Activated CD4-positive, CD25-positive, alpha-beta regulatory T cell treated with anti-CD3 and anti-CD28 coated beads, Interleukin-2, amount 50 U/mL, for 72 hours (primary cell): ENCODE data around the gene OR12D3.
"Not testable (repeated sequence)": the region's sequence is repeated elsewhere in the genome, so short reads cannot be mapped to it uniquely, and the experiment has no call there.

Experiments used
- DNase-seq: peaks from one replicate; pipeline ENCODE4 v3.0.0; 2021

Gene OR12D3, protein sequence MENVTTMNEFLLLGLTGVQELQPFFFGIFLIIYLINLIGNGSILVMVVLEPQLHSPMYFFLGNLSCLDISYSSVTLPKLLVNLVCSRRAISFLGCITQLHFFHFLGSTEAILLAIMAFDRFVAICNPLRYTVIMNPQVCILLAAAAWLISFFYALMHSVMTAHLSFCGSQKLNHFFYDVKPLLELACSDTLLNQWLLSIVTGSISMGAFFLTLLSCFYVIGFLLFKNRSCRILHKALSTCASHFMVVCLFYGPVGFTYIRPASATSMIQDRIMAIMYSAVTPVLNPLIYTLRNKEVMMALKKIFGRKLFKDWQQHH

GRCh38 chr6:29375191-29375590, at the start of gene OR12D3:
TSS of gene OR12D3 (minus strand) at chr6:29375291. CDS start at chr6:29375287, 4 bp downstream.
- DNase-seq, result no peak

DNA sequence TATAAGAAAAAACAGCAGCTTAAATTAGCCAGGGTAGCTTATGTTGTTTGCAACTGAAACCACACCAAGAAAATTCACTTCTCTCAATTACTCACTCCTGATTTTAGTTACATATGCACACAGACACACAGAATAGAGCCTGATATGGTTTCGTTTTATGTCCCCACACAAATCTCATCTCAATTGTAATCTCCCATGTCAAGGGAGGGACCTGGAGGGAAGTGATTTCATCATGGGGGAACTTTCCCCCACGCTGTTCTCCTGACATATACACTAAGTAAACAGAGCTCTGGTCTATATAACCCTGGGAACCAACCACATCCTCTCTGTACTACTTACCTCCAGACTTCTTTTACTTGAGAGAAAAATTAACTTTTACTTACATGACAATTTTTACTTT, 49.5 kb upstream of the OR12D3 start:
- no peak for DNase-seq

- no peak for DNase-seq
Observed at GRCh38 chr6:29424168-29424567, 49.1 kb upstream of the OR12D3 start.

DNA sequence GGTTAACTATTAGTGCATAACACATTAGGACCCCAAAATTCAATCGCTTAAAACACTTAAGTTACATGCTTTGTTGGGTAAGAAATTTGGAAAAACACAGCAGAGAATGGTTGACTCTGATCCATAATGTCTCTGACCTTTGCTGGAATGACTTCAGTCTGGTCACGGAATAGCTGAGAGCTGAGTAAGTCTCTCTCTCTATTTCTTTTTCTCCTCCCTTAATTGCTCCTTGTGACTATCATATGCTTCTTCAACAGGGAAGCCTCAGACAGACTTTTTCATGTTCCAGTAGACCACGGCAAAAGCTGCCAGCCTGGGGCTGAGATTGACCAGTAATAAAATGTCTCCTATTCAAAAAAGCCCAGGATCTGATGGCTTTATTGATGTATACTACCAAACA, 44.4 kb upstream of the OR12D3 start:
- DNase-seq, result no peak

DNA sequence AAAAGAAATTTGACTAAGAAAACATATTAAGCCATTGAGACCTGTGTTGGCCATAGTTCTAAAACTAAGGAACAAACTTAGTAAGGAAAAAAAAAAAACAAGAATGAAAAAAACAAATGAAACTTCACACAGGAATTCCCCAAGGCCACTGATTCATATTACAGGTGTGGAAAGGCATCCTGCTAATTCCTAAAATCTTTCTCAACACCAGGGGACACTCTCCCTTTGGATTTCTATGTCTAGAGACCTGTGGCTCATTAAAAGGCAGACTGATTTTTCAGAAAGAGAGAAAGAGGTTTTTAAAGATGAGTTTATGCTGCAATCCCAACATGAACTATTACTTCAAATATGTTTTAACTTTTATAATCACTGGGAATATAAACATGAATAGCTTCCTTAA, 39.5 kb upstream of the OR12D3 start, which contains the start of gene OR12D1:
TSS of gene OR12D1 (plus strand) at position 341 of the 400 bp plus-strand sequence.
- DNase-seq, result no peak

DNA sequence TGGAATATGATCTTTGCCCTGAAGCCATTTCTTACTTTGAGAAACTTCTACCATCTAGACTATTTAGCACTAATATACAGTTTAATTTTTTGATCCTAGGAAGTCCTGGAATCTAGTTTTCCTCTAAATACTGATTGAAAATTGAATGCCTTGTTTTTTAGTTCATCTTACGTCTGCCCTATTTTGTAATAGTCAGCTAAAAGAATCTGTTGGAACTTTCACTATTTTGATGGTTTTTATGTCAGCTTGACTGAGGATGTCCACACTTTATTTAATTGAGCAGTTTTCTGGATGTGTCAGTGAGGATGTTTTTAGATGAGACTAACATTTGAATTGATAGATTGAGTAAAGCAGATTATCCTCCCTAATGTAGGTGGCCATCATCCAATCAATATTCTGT, 28.7 kb upstream of the OR12D3 start:
- DNase-seq, result no peak

DNA sequence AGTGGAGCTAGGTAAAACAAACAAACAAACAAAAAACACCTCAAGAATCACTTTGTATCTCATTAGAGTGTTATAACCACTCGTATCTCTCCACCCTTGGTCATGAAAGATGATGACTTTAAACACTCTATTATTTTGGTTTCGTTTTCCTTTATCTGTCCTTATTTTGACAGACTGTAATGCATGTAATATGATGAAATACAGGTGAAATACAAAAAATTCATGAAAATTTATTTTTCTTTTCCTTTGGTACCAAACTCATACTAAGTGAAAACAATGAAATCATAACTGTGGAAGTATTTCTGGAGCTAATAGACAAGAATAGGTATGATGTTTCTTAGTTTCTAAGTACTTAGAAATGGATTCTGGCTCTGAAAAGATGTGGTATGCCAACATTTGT, 24.4 kb upstream of the OR12D3 start:
- DNase-seq, result no peak

DNA sequence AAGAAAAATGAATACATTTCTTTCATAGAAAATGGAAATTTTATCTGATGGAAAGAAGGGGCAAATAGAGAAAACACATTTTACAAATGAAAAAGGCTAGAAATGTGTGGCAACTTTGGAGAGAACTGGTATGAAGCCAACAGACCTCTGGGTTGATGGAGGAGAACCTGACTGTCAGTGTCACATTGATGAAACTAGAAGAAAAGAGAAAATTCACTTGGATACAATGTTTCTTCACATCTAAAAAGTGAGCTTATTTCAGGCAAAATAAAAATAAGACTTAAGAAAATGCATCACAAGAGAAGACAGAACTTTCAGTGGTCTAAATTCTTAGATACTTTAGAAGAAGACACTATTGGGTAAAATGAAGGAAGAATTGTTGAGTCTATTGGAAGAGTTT, 20.2 kb upstream of the OR12D3 start, which contains the start of gene OR12D2:
TSS of gene OR12D2 (plus strand) at position 301 of the 400 bp plus-strand sequence. CDS start 1,069 bp downstream, outside the sequence.
- no peak for DNase-seq

GRCh38 chr6:29388533-29388932, 13.4 kb upstream of the OR12D3 start:
- DNase-seq, result no peak

DNA sequence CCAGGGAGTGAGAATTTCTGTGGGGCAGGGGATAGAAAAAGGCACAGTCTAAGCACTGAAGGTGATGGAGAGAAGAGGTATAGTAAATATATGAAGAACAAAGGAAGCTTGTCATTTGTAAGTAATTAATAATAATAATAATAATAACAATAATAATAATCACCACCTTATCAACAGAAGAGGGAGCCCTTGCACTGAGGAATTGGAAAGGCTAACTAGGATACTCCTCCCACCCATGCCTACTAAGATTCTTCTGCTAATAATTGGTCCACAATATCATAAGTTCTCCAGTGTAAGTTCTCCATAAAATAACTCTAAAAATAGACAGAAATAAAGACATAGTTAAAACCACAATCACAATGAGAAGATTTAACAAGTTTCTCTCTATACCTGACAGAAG, 912 bp upstream of the OR12D3 start:
- DNase-seq, result no peak

GRCh38 chr6:29368765-29369164, 6.3 kb downstream of the OR12D3 start, which contains the start of gene OR5V1:
TSS of gene OR5V1 (minus strand) at chr6:29368865. CDS start at chr6:29356195, 12,670 bp downstream.
- DNase-seq, result no peak

DNA sequence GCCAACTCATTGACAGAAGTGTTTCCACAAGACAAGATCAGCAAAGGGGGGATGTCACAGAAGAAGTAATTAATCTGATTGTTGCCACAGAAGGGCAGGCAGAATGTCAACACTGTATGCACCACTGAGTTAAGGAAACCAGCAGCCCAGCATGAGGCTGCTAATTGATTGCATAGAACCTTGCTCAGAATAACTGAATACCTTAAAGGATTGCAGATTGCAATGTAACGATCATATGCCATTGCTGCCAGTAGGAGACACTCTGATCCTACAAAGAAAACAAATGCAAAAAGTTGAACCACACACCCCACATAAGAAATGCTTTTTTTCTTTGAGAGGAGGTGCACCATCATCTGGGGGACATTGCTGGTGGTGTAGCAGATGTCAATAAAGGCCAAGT, 19.5 kb downstream of the OR12D3 start:
- no peak for DNase-seq

DNA sequence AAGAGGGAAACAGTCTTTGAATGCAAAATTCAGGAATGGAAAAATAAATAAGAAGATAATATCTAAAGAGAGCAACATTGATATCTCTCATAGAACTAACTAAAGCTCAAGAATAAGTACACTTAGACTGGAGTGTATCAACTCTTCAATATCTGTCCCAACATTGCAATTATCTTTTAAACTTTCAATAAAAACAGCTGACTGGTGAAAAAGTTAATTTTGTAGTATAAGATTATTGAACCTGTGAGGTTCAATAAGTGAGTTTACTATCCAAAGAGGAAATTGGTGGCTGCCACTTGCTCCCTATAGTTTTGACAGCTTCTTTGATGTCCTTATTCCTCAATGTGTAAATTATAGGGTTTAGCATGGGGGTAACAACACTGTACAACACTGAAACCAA, 20.1 kb downstream of the OR12D3 start:
- no peak for DNase-seq

DNA sequence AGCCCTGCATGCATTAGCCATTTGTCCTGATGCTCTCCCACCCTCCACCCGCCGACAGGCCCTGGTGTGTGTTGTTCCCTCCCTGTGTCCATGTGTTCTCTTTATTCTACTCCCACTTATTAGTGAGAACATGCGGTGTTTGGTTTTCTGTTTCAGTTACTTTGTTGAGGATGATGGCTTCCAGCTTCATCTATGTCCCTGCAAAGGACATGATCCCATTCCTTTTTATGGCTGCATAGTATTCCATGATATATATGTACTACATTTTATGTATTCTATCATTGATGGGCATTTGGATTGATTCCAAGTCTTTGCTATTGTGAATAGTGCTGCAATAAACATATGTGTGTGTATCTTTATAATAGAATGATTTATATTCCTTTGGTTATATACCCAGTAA, 25.7 kb downstream of the OR12D3 start:
- not testable (repeated sequence) for DNase-seq

DNA sequence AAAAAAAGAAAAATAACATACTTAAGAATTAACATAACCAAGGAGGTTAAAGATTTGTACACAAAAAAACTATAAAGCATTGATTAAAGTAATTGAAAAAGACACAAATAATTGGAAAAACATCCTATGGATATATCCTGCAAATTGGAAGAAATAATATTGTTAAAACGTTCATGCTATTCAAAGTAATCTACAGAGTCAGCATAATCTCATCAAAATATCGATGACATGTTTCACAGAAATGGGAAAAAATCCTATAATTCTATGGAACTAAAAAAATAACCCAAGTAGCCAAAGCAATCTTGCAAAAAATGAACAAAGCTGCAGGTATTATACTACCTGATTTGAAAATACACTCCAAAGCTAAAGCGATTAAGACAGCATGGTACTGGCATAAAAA, 29.7 kb downstream of the OR12D3 start:
- no peak for DNase-seq

- no peak for DNase-seq
Observed at GRCh38 chr6:29336269-29336668, 38.8 kb downstream of the OR12D3 start.

DNA sequence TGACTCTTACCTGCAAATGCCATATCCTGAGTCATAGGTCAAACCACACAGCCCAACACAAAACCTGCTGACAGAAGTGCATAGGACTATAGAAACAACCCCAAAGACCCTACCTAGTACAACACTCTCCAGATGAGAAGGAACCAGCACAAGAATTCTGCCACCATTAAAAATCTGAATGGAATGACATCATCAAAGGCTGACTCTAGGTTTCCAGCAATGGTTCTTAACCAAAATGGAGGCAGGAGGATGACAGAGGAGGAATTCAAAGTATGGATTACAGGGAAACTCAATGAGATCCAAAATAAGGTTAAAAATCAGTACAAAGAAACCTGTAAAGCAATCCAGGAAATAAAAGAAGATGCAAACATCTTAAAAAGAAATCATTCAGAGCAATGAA, 42.4 kb downstream of the OR12D3 start:
- DNase-seq, result no peak

DNA sequence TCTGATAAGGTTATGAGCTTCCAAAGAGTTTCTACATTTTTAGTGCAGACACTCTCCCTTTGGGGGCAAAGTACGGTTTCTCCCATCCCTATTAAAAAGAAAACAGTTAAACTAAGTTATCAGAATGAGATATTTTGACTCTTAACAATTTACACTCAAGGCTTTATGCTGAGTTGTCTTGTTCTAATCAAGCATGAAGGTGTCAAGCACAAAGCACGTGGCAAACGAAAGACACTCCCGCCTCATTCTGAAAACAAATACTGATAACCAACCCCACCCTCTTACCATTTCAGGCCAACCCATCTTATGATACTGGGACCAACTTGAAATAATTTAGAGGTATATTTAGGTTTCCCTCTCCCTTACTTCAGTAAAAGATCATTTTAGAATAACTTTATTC, 49.3 kb downstream of the OR12D3 start:
- no peak for DNase-seq
